ENCODE data around the gene OBSCN. TPM values are rescaled to one million over a fixed set of nuclear protein-coding genes. Genes with fewer than 3 reads are reported as not detected.

OBSCN gene
- total and polyA plus RNA-seq, 2 of the 4 experiments (the other 2 are of a cell fraction) = 4.1 to 9.5 TPM

DNA sequence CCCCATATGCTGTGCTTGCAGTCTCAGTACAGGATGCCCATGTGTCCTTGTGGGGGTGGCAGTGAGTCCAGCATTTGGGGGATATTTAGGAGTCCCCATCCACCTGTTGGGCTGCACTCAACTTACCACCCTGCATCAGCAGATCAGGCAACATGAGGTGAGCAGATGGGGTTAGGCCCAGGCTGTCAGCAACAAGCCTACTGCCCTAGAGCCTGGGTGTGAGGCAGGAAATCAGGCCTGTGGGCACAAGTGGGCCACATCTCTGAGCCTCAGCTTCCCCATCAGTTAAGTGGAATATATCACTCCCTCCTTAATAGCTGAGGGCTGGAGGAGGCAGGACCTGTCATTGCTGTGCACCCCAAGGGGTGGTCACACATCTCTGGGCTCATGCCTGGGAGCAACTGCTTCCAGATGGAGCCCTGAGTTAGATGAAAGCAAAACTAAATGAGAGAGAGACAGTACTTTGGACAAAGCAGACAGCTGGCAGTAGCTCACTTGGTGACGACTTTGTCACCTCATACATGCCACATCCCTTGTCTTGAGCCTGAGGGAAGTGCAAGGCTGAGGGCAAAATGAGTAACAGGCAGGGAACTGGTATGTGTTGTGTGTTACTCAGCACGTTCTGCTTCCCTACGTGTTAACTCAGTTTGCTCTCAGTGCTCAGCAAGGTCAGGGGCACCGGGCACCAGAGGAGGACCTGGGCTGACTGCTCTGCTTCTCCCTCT, 150.4 kb downstream of the OBSCN start:
- no peak overlapping the region for H3K14ac ChIP-seq (replicated peaks; ENCODE audit: low read depth, low read length)
- H2BK15ac ChIP-seq (ENCODE audit: low read depth, low read length) = no peak overlapping the region
- H2BK5ac ChIP-seq (ENCODE audit: low read depth, low read length, poor library complexity, severe bottlenecking) = no peak overlapping the region
- no peaks in the 10 kb centered on the region for H3K79me1 ChIP-seq (ENCODE audit: low read depth in 1 of 2, low read length in 2 of 2)
- no peak overlapping the region for H2AFZ ChIP-seq (replicated peaks; ENCODE audit: low read length, poor library complexity)
- H3K23ac ChIP-seq (ENCODE audit: low read depth, low read length) = no peak overlapping the region
- H3K4ac ChIP-seq (ENCODE audit: low read depth, low read length) = no peak overlapping the region
- H3K4me3 ChIP-seq (ENCODE audit: insufficient read depth, low read depth, low read length) = no peak overlapping the region
- BruUV-seq (replicated peaks) = no TSS peak
- H4K20me1 ChIP-seq (ENCODE audit: insufficient read depth, low read length) = no peaks in the 10 kb centered on the region
- dilution Hi-C loops (cut with HindIII; ENCODE audit: low sequenced_read_pairs, unreplicated experiment) (no loop called here), intact Hi-C loops (cut with micrococcal nuclease) (no loop called here), in situ Hi-C loops (cut with MboI; ENCODE audit: low sequenced_read_pairs) (no loop called here)
- no peak overlapping the region for H2BK120ac ChIP-seq (ENCODE audit: low read depth, low read length)
- H3K56ac ChIP-seq (ENCODE audit: extremely low read depth, insufficient read depth, low read length) = no peak overlapping the region
- no peaks in the 10 kb centered on the region for H3K4me1 ChIP-seq (ENCODE audit: control insufficient read depth, insufficient read depth, low read length)
- no peak overlapping the region for H3K18ac ChIP-seq (ENCODE audit: low read depth, low read length)
- no peak for TF ChIP-seq RFX5 (IDR thresholded peaks at IDR 0.05; ENCODE audit: low read depth, low read length)
- TF ChIP-seq, protein P1, sequence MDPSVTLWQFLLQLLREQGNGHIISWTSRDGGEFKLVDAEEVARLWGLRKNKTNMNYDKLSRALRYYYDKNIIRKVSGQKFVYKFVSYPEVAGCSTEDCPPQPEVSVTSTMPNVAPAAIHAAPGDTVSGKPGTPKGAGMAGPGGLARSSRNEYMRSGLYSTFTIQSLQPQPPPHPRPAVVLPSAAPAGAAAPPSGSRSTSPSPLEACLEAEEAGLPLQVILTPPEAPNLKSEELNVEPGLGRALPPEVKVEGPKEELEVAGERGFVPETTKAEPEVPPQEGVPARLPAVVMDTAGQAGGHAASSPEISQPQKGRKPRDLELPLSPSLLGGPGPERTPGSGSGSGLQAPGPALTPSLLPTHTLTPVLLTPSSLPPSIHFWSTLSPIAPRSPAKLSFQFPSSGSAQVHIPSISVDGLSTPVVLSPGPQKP (IDR thresholded peaks at IDR 0.05; ENCODE audit: borderline replicate concordance, low read depth, low read length) = no peak
- TF ChIP-seq CEBPB (IDR thresholded peaks at IDR 0.05; ENCODE audit: low read depth, low read length) = no peak
- no peak for TF ChIP-seq RCOR1 (IDR thresholded peaks at IDR 0.05; ENCODE audit: insufficient replicate concordance, low read length)
- no peak for TF ChIP-seq CHD1 (IDR thresholded peaks at IDR 0.05; ENCODE audit: low read depth, low read length)
- TF ChIP-seq BHLHE40 (IDR thresholded peaks at IDR 0.05; ENCODE audit: low read depth, low read length) = no peak
- TF ChIP-seq, protein P2, sequence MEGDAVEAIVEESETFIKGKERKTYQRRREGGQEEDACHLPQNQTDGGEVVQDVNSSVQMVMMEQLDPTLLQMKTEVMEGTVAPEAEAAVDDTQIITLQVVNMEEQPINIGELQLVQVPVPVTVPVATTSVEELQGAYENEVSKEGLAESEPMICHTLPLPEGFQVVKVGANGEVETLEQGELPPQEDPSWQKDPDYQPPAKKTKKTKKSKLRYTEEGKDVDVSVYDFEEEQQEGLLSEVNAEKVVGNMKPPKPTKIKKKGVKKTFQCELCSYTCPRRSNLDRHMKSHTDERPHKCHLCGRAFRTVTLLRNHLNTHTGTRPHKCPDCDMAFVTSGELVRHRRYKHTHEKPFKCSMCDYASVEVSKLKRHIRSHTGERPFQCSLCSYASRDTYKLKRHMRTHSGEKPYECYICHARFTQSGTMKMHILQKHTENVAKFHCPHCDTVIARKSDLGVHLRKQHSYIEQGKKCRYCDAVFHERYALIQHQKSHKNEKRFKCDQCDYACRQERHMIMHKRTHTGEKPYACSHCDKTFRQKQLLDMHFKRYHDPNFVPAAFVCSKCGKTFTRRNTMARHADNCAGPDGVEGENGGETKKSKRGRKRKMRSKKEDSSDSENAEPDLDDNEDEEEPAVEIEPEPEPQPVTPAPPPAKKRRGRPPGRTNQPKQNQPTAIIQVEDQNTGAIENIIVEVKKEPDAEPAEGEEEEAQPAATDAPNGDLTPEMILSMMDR (conservative IDR thresholded peaks at IDR 0.05; ENCODE audit: low read depth, low read length) = no peak
- no peak for TF ChIP-seq MXI1 (IDR thresholded peaks at IDR 0.05; ENCODE audit: borderline replicate concordance, low read depth, low read length)
- no peak for TF ChIP-seq POLR2A (IDR thresholded peaks at IDR 0.05; ENCODE audit: low read depth, low read length)
- no peak for TF ChIP-seq MAZ (IDR thresholded peaks at IDR 0.05; ENCODE audit: borderline replicate concordance, low read depth, low read length)
- no peak for TF ChIP-seq MAFK (IDR thresholded peaks at IDR 0.05; ENCODE audit: low read depth, low read length)
- no peak for TF ChIP-seq SMC3 (IDR thresholded peaks at IDR 0.05; ENCODE audit: low read depth, low read length)
- TF ChIP-seq RAD21 (IDR thresholded peaks at IDR 0.05; ENCODE audit: low read length) = no peak
- no peak for TF ChIP-seq NFE2L2 (IDR thresholded peaks at IDR 0.05; ENCODE audit: low read depth, low read length)
- TF ChIP-seq FOS (IDR thresholded peaks at IDR 0.05; ENCODE audit: low read depth, low read length) = no peak
- ChIA-PET POLR2A (ENCODE audit: unreplicated experiment) (no interaction called here), CTCF (no interaction called here)
- no peak overlapping the region for H4K91ac ChIP-seq (ENCODE audit: insufficient read depth, low read depth, low read length)
- H2AK5ac ChIP-seq (ENCODE audit: low read depth, low read length) = no peak overlapping the region
- H3K27me3 ChIP-seq (ENCODE audit: control insufficient read depth, insufficient read depth, low read length) = no peaks in the 10 kb centered on the region
- no peak overlapping the region for H4K8ac ChIP-seq (ENCODE audit: low read depth in 2 of 2, low read length in 2 of 2)
- WGBS, 2 experiments (ENCODE audit: extremely low coverage in 2 of 2, insufficient read length in 1 of 2) = no CpG with 5 or more reads among the region's 4 CpGs
- no peak overlapping the region for H2AK9ac ChIP-seq (replicated peaks; ENCODE audit: low read depth, low read length, poor library complexity)
- H3K4me2 ChIP-seq (ENCODE audit: low read depth, low read length) = no peak overlapping the region
- ATAC-seq (ENCODE audit: low read depth) (no peak), DNase-seq (no peak)
- H3K9ac ChIP-seq (ENCODE audit: low read depth, low read length) = no peak overlapping the region
- H3K9me3 ChIP-seq (ENCODE audit: control insufficient read depth, insufficient read depth, low read length) = no peaks in the 10 kb centered on the region
- no peaks in the 10 kb centered on the region for H3K36me3 ChIP-seq (ENCODE audit: control insufficient read depth, insufficient read depth, low read length)
- no peak overlapping the region for H2BK20ac ChIP-seq (ENCODE audit: low read depth, low read length)
- H4K5ac ChIP-seq (ENCODE audit: low read depth, low read length) = no peak overlapping the region
- H3K9me1 ChIP-seq (ENCODE audit: insufficient read depth, low read length) = no peaks in the 10 kb centered on the region
- H3K27ac ChIP-seq (ENCODE audit: insufficient read depth, low read length) = no peak overlapping the region
